Anterior cingulate cortex (tissue), 58 donors: ENCODE data around the gene PDE3A.

Source experiments
- DNase-seq, 58 donors: peaks; one replicate each; lab custom pipeline; 2025; lab: John Stamatoyannopoulos, UW

Gene PDE3A

GRCh38 chr12:20452496-20453010 is 84.2 kb downstream of the PDE3A start:
- no peak for DNase-seq

DNA sequence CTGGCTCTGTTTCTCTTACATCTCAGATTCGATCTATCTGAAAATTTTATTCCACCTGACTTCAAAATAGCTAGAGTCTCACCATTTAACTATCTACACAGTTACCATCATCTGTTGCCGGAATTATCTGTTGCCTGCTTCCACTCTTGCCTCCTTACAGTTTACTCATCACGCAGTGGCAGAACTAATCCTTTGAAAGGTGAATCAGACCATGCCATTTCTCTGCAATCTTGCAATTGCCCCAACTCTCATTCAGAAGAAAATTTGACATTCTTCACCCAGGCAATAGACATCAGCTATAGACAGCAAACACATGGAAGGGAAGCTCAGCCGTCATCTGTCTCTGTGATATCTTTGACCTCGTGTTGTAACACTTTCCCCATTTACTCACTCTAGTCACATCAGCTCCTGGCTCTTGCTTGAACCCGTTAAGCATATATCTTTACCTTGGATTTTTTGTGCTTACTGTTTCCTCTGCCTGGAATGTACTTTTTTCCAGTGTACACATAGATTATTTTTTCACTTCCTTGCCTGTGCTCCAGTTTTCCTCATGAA is 85.5 kb downstream of the PDE3A start:
- DNase-seq, result no peak

DNA sequence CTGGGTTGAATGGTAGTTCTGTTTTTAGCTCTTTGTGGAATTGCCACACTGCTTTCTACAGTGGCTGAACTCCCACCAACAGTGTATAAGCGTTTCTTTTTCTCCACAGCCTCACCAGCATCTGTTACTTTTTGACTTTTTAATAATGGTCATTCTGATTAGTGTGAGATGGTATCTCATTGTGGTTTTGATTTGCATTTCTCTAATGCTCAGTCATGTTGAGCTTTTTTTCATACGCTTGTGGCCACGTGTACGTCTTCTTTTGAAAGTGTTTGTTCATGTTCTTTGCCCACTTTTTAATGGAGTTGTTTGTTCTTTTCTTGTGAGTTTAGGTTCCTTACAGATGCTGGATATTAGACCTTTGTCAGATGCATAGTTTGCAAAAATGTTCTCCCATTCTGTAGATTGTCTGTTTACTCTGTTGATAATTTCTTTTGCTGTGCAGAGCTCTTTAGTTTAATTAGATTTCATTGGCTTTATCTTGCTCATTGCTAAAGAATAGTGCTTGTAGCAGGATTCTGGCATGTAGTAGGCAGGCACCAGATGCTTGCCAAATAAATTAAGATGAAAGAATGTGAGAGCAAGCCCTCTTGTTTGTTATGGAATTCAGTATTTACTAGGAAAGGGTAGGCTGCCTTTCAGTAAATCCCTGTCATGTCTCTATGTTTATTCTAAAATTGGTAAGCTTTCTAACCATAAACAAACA is 86.8 kb downstream of the PDE3A start:
- no peak for DNase-seq

- no peak for DNase-seq
Observed at GRCh38 chr12:20457582-20457981, 89.2 kb downstream of the PDE3A start.

- DNase-seq, result no peak
Observed at GRCh38 chr12:20458011-20458410, 89.7 kb downstream of the PDE3A start.

GRCh38 chr12:20459920-20460319 is 91.6 kb downstream of the PDE3A start:
- DNase-seq, result no peak

GRCh38 chr12:20460956-20461355 is 92.6 kb downstream of the PDE3A start:
- no peak for DNase-seq

- DNase-seq, result no peak
Observed at GRCh38 chr12:20463913-20464524, 95.7 kb downstream of the PDE3A start.

- DNase-seq, result no peak
Observed at GRCh38 chr12:20469300-20469699, 101.0 kb downstream of the PDE3A start.

DNA sequence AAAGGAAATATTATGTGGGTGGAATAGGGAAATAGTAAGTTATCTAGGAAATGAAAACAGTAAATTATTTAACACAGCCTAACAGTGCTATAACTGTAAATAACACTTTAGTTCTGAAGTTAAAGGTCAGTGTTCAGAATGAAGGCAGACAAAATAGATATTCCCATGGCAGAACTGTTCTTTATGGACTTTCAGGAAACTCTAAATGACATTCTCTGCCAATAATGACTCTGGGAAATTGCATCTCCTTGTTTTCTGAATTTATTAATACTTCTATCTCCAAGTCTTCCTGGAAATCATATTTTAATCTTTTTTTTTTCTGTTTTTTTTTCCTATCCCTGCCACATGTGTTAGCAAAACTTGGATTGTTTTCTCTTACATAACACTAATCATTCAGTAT is 101.4 kb downstream of the PDE3A start:
- no peak for DNase-seq

DNA sequence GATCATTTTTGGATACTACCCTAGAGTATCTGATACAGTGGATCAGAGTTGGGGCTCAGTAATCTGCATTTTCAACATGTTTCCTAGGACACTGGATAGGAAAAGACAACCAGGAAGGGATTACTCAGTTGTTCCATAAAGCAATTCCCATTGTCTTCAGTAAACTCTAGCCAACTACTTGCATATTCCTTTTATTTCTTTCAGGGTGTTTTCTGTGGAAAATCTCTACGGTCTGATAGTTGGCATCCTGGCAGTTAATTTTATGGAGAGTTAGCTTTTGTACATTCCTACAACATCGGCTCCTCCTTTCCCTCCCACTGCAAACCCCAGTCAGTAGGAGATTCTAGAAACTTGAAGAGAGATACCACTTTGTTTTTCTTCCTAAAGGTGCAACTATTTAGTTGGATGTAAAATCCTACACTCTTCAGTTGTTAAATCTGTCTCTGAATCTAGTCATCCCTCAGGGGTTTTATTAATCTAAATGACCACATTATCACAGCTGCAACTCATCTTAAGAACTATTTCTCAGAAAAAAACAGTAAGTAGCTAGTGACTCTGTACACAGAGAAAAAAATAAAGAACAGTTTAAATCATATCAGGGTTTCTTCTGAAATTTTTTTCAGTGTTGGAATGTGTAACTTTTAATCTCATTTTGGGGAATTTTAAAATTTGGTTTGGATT is 103.9 kb downstream of the PDE3A start:
- DNase-seq, result no peak

DNA sequence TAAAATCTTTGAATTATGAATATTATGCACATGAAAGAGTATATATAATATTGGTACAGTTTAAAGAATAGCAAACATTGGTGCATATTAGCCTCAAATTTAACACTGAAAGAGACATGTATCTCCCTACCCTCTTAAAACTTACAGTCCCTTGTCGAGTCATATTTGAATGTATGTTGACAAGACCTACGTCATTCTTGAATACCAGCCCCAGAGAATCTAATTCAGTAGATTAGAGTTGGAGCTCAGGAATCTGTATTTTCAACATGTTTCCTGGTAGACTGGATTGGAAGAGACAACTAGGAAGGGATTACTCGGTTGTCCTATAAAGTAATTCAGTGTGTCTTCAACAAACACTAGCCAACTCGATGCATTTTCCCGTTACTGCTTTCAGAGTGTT is 104.8 kb downstream of the PDE3A start:
- DNase-seq, result no peak

DNA sequence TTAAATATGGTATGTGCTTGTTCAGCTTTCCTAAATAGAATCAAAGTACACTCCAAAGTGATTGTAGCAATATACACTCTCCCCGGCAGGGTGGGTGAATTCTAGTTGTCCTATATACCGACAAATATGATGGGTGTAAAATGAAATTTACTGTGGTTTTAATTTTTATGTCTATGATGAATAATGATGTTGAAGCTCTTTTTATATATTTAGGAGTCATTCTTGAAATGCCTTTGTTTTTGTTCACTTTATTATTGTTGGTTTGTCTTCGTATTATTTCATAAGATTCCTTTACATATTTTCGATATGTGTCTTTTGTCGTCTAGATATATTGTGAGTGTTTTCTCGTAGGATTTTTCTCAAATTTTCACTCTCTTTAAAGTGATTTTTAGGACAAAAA is 105.7 kb downstream of the PDE3A start:
- DNase-seq, result no peak

GRCh38 chr12:20474443-20474842 is 106.1 kb downstream of the PDE3A start:
- no peak for DNase-seq

- DNase-seq, result no peak
Observed at GRCh38 chr12:20475542-20475941, 107.2 kb downstream of the PDE3A start.

DNA sequence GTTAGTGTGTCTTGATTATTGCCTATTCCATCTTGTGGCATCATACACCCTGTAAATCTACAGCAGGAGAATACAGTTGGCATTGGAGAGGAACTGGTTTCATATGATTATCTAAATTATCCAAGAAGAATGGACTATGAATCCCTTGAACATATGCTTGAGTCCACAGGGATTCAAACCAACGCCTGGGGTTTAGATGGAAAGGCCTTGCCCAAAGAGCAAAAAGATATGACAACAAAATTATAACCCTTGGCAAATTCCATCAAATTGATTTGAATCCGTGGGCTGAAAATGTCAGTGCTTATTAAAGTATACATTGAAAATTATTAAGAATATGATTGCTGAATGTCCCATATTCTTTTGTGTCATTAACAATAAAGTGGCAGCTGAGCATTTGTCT is 108.2 kb downstream of the PDE3A start:
- no peak for DNase-seq

DNA sequence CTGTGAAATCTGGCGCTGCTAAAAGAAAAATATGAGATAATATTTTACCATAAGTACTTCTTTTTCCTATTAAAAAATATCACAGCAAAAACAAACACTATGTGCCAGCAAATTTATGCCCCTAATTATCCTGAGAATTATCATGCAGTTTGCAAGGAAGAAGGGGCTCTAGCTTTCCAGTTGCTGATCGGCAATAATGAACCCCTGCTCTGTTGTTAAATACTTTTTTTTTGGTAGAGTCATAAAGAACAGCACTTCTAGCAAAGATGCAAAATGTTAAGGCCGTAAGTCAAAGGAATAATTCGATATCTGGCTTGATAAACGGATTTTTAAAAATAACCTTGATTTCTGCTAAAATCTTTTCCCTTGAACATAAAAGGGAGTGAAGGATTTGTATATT is 108.9 kb downstream of the PDE3A start:
- no peak for DNase-seq

GRCh38 chr12:20477672-20478071 is 109.3 kb downstream of the PDE3A start:
- DNase-seq, result peak in 2 of 58 donors; percentile 3 to 9

DNA sequence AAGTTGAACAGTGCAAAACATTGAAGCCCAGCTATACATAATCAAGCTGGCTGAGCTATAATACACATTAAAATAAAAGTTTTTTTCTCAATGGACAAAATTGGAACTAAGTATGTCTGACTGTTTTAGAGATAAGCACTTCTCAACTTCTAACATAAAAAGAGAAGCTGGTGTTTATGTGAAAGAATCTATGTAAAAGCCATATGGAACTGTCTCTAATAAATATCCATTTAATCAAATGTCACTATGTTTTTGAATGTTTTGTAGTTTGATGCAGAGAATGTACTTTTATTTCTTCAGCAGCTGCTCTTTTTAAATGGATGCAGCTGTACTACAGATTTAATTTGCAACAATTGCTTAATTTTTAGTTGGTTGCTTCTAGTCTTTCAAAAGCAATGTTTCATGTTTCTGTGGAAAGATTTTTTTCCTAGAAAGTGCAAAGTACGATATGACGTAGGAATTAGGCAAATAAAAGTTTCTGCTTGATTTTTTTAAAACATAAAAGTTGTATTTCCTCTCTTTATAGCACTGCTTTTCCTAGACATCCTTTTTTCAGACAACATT is 114.2 kb downstream of the PDE3A start:
- DNase-seq, result no peak

DNA sequence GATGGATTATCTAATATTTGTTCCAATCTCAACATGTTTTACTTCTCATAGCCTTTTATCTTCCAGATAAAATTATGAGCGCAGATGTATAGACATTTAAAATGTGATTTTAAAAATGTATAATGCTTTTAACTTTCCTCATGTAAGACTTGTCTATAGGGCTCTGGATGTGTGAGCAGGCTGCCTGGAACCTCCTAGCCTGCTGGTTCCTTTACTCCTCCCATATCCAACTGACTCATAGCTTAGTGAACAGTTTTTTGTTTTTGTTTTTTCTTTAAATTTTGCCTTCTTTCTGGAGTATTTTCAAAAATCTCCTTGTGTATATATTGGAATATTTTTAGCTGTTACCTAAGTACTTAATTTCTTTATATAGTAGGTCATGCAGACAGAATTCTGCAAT is 115.4 kb downstream of the PDE3A start:
- DNase-seq, result no peak

GRCh38 chr12:20486233-20486632 is 117.9 kb downstream of the PDE3A start:
- DNase-seq, result no peak
